ENCODE results near the gene SRPX2.

DNA sequence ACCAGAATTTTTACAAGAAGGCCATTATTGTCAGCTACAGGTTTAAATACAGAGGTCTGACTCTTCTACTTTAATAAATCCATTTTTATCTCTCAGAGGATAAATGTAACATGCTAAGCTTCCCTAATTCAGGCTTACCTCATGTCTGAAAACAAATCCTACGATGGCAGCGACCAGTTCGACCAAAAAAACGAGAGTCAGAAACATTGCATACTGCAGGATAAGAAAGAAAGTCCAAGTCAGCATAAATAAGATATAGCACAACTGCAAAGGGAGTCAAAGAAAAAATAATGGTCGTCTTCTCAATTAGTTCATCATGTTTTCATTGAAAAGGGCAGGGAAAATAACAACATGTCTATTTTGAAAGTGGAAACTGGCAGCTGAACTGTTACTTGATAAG lies 9.0 kb upstream of the SRPX2 start:
- TF ChIP-seq POLR2A (IDR thresholded peaks at IDR 0.05) (no peak), POLR2AphosphoS5 (IDR thresholded peaks at IDR 0.05) (no peak)
- TF ChIP-seq, protein P1, sequence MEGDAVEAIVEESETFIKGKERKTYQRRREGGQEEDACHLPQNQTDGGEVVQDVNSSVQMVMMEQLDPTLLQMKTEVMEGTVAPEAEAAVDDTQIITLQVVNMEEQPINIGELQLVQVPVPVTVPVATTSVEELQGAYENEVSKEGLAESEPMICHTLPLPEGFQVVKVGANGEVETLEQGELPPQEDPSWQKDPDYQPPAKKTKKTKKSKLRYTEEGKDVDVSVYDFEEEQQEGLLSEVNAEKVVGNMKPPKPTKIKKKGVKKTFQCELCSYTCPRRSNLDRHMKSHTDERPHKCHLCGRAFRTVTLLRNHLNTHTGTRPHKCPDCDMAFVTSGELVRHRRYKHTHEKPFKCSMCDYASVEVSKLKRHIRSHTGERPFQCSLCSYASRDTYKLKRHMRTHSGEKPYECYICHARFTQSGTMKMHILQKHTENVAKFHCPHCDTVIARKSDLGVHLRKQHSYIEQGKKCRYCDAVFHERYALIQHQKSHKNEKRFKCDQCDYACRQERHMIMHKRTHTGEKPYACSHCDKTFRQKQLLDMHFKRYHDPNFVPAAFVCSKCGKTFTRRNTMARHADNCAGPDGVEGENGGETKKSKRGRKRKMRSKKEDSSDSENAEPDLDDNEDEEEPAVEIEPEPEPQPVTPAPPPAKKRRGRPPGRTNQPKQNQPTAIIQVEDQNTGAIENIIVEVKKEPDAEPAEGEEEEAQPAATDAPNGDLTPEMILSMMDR (IDR thresholded peaks at IDR 0.05) = no peak
